HG02970 (cell line): ENCODE data around the gene MAP2K2.

Source experiments
- ATAC-seq: cut with Tn5 transposase; IDR thresholded peaks from one replicate; pipeline ENCODE4 v1.9.1; 2021; ENCODE audit warnings: mild to moderate bottlenecking, moderate library complexity, moderate number of reproducible peaks; ENCODE audit not compliant: unreplicated experiment, low FRiP score

Gene MAP2K2

DNA sequence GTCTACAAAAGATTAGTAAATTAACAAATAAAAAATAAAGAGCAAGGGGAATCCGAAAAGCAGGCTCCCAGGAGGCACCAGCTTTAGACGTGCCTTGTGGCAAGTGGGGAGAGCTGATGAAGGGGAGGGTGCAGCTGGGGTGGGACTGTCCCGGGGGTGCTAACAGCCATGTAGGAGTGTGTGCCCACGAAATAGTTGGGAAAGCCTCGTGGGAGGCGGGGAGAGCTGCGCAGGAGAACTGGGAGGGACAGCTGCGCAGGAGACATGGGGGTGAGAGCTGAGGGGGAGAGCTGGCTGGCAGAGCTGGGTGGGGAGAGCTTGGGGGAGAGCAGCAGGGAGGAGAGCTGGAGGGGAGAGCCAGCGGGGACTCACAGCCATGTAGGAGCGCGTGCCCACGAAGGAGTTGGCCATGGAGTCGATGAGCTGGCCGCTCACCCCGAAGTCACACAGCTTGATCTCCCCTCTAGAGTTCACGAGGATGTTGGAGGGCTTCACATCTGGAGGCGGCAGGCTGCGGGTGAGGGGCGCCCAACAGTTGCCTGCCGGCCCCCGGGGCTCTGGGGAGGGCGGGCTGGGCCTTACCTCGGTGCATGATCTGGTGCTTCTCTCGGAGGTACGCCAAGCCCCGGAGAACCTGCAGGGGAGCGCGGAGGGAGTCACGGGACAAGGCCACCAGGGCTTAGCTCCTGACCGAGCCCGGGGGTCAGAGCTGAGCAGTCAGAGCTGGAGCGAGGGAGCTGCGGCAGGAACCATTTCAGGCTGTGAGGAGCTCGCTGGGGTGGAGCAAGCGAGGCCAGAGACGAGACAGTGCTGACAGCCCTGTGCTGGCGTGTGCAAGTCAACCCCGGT lies 23.1 kb downstream of the MAP2K2 start:
- ATAC-seq = no peak

DNA sequence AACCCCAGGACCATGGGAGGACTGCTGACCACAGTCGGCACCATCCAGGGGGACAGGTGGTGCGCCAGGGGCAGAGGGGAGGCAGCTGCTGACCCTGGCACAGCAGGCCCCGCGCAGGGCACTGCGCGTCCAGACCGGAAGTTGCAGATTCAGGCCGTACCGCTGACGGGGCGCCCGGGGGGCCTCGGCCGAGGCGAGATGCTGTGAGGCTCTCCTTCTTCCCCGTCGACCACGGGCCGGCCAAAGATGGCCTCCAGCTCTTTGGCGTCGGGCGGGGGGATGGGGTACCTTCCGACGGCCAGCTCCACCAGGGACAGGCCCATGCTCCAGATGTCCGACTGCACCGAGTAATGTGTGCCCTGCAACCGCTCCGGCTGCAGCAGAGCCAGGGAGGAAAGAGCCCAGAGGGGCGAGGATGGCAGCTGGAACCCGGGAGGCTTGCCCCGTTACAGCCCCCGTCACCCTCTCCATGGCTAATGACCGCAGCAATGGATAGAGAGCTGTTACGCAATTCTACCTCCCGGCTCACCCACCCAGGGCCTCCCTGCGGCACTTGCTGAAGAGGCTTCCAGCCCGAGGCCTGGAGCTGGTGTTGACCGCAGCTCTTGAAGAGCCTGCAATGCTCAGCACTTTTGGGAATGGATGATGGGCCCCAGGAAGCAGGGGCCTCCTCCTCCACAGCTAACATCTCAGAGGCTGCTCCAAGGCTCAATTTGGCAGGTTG lies 24.7 kb downstream of the MAP2K2 start:
- ATAC-seq = no peak

DNA sequence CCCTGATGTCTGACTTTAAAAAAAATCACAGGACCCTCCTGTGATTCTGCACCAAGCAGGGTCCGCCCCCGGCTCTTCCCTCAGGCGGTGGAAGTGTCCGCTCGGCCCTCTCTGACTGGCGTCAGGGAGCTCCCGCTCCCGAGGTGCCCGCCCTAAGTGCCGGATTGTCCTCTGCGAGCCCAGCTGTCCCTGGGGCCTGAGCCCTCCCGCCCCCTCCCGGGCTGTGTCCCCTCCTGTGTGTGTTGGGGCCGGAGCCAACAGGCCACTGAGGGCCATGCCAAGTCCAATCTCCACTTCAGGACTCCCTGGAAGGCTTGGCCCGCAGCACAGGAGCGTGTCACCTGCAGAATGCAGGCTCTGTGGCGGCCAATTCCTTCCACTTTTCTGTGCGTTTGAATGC lies 25.4 kb downstream of the MAP2K2 start:
- no peak for ATAC-seq

DNA sequence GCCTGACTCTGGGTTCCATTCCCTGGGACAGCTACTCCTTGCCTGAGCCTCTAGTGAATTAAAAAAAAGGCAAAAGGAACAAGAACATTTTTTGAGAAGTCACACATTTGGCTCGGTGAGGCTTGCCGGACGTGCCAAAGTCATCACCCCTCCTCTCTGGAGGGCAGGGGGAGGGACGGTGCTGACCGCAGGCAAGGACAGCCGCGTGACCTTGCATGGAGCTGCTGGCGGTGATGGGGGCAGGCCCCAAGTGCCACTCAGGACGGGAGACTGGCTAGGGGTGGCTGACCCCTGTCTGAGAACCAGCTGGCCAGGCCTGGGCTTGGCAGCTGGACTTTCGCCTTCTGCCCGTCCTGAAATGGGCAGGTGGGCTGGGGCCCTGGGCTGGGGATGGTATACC lies 26.4 kb downstream of the MAP2K2 start:
- no peak for ATAC-seq

DNA sequence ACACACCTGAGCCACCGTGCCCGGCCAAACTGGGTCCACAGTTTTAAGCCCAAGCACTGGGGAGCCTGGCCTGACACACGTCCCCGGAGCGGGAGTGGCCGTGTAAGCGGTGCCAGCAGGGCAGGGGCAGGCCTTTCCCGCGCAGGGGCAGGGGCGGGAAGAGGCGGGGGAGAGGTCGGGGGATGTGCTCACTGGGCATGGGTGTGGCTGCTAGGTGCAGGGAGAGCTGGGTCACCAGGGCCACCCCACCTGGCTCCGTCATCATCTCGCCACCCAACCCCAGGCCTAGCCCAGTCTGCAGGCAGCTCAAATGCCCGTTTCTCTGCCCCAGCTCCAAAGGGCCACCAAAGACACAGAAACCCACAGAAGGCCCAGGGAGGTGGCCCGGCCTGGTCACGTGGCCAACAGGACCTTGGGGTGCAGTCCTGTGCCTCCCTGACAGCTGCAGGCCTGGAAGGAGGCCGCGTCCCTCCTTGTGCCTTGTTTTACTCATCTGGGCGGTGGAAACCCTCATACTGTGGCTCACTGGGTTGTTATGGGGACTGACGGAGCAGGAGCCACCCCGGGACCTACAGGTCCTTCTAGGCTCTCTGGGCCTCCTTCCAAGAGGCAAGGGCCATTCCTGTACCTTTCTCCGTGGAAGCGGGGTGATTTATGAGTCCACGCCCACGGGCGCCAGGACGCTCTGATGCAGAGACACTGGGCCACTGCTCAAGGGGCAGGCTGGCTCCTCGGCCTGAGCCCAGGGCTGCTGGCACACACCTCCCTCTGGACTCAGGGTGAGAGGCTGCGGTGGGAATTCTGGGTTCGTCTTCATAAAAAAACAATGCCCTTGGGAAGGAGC lies 27.7 kb downstream of the MAP2K2 start:
- ATAC-seq = no peak

DNA sequence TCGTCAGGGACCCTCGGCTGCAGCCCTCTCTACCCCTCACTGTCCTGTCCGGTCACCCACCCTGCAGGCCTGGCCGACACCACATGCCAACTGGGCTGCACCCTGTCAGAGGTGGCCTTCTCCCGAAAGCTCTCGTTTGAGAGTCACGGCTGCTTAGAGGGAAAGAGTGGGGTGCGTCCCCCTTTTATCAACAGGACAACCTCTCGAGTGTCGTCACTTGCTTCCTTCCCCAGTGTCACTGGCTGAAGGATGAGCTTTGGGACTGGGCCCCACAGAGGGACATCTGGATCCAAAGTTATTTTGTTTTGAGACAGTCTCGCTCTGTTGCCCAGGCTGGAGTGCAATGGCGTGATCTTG lies 28.5 kb downstream of the MAP2K2 start:
- no peak for ATAC-seq

DNA sequence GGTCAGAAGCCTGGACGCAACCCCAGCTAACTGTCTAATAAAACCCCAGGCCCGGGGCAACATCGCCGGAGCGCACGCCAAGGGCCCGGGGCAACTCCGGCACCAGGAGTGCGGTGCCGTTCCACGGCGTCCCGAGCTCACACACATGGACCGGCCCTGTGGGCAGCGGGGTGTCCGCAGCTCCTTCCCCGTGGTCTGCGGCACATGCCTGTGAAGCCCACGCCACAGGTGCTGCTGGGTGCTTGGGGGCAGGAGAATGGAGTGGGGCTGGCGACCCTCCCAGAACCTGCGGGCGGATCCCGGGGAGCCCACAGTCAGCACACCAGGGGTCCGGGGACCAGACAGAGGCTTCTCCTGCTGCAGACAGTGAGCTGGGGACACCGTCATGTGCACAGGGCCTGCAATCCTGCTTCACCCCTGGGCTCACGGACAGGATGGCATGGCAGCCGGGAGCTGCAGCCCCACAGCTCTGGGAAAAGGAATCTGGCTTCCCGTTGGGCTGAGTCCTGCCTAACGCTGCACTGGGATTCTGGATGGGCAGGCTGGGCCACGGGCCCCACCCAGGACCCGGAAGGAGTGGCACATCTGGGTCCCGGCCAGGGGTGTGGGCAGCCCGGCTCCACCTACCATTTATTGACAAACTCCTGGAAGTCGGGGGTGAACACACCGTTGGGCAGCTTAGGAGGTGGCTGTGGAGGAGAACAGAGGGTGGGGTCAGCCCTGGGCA lies 29.0 kb downstream of the MAP2K2 start:
- no peak for ATAC-seq

DNA sequence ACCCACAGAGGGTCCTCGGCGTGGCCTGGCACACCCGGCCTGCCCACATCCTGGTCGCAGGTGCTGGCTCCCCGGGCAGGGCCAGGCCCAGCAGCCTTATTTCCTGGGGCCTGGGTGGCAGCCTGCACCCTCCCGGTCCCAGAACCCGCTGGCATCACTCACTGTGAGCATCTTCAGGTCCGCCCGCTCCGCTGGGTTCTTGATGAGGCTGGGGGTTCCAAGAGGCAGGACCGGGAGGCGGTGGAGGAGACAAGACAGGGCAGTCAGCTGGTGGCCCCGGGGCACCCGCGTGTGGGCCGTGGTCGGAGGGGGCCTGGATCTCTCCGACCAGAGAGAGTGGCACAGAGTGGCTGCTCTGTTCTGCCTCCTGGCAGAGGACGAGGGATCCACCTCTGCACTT lies 29.6 kb downstream of the MAP2K2 start:
- no peak for ATAC-seq

DNA sequence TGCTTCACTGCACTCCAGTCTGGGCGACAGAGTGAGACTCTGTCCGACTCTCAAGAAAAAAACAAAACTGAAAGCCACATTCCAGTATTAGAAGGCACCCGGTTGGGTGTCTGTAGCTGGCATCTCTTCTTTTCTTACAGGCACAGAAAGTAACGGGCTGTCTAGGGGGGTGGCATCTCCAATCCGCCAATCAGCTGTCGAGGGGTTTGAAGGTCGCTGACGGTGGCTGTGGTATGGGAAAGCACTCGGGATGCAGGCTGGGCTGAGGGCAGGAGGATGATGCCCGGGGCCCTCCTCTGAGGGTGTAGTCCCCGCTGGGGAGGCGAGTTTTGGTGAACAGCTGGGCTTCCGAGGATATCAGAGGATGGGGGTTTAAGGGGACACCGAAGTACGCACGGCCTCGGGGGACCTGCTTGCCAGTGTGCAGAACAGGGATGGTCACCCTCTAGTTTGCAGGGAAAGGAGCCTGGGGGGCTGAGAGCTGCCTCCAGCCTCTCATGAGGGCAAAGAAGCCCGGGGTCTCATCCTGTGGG lies 30.2 kb downstream of the MAP2K2 start:
- no peak for ATAC-seq

DNA sequence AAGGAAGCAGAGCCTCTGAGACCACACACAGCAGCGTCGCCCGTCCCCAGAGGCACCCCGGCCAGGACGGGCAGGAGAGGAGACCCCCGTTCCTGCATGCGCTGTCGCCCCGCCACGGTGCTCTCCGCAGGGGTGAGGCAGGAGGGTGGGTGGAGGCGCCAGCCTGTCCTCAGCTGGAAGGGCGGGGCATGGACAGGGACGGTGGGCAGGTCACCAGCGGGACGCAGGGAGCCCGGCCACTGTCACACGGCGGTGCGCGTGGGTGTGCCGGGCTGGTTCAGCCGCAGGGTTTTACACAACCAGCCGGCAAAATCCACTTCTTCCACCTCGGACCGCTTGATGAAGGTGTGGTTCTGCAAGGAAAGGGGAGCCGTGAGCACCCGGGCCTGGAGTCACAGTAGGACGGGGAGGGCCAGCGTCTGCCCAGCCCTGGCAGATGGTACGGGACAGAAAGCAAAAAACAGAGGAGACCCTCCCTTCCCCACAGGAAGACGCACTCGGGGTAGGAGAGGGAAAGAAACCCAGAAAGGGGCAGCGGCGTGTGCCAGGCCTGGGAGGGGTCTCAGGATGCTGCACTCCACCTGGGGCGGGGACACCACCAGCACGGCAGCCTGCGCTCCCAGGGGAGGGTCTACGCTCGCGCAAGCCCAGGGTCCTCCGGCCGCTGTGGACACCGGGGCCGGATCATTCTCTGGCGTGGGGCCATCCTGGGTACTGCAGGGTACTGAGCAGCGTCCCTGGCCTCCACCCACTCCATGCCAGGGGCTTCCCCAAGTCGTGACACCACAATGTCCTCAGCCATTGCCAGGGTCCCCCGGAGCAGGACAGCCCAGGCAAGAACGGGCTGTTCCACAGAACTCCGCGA lies 33.3 kb downstream of the MAP2K2 start:
- no peak for ATAC-seq

DNA sequence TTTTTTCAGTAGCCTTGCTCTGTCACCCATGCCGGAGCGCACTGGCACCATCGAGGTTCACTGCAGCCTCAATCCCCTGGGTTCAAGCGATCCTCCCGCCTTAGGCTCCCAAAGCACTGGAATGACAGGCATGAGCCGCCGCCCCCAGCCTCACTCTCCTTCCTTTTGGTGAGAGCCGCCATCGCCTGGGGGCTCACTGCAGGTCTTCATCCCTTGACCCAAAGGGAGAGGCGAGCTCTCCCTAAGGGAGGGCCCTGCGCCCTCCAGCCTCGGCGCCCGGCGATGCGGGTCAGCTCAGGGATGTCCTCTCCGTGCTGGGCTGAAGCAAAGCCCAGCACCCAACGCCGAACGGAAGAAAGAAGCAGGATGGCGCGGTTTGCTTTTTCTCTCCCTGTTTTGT lies 34.0 kb downstream of the MAP2K2 start:
- ATAC-seq = no peak

DNA sequence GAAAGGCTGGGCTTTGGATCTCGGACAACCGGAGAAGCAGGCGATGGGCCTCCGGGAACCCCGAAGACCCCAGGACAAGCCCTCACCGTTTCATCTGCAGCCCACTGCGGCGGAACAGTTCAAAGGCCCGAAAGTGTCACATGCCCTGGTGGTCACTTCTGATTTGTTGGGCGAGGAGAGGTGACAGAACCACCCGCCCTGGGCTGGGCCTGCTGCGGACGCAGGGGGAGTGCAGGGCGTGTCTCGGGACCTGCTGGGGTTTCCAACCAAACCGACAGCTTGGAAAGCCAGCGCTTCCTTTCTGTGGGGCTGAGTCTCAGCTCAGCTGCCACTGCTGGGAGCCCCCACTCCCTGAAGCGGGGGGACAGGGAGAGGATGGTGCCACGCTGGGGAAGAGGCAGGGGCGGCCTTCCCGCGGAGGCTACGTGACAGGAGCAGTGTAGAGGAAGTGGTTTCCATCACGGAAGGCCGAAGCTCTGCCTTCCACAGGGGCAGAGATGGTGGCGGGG lies 34.5 kb downstream of the MAP2K2 start:
- ATAC-seq = no peak

DNA sequence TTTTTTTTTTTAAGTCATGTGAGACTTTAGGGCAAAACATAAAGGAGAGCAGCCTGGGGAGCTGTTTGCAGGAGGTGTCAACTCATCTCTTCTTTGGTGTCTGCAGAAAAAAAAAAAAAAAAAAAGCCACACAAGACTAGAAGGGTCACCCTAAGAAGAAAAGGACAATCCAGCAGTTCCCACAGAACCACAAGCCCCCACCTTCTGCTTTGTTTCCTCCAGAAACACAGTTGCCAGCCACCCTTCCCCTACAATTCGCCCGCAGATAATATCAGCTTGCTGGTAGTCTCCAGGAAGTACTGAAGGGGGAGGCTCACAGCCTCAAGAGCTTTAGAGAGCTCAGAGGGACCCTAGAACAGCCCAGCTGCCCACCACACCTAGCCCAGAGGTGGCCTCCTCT lies 34.9 kb downstream of the MAP2K2 start:
- no peak for ATAC-seq

DNA sequence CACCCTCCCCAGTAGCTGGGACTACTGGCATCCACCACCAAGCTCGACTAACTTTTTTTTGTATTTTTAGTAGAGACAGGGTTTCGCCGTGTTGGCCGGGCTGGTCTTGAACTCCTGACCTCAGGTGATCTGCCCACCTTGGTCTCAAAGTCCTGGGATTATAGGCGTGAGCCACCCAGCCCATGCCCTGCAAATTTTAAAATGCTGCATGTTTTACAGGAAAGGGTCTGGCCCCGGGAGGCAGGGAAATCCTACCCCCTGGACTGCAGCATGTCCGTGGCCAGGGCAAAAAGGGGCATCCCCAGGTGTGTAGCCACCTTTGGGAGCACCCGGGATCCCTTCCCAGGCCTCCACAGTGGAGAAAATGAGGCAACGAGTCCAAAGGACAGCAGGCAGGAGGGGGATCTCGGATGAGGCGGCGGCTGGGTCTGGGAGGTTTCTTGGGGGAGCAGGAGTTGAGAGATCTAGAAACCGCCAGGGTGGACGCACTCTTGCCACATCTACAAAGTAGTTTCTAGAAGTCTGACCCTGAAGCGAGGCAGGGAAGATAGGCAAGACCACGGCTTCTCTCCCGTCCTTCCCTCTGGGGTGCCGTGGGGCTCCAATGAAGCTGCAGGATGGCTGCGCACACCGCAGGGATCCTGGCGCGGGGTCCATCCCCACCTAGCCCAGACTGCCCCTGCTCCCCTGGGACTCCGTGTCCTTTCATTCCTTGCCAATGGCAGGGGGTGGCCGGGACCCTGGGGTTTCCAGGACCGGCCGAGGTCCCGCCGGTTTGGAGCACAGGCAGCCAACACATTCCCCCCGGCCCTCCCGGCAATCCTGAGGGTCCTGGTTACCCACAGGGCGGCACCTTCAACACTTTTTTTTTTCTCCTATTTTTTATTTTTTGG lies 35.9 kb downstream of the MAP2K2 start:
- ATAC-seq = no peak

DNA sequence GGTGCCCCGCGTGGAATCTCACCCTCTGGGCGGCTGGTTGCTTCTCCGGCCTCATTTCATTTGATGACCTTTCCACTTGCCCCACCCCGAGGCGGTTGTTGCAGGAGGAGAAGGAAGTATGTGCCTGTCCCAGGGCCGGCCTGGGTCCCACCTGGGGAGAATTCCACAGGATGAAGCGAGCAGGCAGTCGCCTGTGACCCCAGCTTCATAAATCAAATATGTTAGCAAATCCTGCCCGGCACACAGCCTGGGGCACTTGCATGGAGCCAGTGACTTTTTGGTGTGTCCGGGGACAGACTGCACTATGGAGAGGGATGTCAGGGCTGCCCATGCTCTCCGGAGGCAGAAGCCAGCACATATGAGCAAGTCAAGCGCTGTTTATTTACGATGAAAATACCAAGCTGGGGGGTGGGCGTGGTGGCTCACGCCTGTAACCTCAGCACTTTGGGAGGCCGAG lies 37.5 kb downstream of the MAP2K2 start:
- ATAC-seq = no peak

DNA sequence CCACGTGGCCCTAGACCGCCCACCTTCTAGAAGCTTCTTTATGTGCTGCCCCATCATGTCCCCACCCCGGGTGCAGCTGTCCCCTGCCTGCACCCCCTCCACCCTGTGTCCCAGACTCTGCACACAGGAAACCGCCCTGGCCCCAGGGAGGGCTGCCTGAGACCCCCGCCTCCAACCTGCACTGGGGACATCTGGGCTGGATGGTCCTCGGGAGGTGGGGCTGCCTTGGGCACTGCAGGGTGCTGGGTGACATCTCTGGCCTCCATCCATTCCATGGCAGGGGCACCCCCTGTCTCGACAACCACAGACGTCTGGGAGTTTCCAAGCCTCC lies 39.4 kb downstream of the MAP2K2 start:
- no peak for ATAC-seq

DNA sequence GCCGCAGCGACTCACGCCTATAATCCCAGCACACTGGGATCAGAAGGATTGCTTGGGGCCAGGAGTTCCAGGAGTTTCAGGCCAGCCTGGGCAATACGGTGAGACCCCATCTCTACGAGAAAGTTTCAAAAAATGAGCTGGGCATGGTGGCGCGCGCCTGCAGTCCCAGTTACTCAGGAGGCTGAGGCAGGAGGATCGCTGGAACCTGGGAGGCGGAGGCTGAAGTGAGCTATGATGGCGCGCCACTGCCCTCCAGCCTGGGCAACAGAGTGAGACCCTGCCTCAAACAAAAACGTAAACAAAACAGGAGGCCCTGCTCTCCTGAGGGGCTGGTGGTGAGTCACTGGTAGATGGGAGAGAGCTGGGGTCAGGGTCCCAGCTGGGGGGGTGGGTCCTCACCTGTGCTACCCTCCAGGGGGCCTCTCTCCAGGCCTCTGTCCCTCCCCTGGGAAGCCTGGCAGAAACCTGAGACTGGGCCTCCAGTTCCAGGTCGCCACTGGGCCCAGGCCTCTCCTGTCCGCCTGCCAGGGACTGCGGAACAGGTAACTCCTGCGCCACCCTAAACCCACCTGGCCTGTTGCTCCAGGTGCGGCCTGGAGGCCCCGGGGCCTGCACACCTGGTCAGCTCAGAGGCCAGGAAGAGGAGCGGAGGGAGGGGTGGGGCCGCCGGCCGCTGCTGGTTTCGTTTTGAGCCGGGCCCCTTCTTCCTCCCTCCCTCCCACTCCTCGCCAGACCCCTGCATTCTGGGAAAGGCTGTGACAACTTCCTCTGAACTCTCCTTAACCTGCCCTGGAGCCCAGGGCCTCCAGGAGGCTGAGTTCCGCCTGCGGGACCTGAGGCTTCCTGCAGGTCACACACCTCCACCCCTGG lies 40.0 kb downstream of the MAP2K2 start:
- no peak for ATAC-seq
